ENCODE measurements around the gene COL6A3.

Gene COL6A3, protein sequence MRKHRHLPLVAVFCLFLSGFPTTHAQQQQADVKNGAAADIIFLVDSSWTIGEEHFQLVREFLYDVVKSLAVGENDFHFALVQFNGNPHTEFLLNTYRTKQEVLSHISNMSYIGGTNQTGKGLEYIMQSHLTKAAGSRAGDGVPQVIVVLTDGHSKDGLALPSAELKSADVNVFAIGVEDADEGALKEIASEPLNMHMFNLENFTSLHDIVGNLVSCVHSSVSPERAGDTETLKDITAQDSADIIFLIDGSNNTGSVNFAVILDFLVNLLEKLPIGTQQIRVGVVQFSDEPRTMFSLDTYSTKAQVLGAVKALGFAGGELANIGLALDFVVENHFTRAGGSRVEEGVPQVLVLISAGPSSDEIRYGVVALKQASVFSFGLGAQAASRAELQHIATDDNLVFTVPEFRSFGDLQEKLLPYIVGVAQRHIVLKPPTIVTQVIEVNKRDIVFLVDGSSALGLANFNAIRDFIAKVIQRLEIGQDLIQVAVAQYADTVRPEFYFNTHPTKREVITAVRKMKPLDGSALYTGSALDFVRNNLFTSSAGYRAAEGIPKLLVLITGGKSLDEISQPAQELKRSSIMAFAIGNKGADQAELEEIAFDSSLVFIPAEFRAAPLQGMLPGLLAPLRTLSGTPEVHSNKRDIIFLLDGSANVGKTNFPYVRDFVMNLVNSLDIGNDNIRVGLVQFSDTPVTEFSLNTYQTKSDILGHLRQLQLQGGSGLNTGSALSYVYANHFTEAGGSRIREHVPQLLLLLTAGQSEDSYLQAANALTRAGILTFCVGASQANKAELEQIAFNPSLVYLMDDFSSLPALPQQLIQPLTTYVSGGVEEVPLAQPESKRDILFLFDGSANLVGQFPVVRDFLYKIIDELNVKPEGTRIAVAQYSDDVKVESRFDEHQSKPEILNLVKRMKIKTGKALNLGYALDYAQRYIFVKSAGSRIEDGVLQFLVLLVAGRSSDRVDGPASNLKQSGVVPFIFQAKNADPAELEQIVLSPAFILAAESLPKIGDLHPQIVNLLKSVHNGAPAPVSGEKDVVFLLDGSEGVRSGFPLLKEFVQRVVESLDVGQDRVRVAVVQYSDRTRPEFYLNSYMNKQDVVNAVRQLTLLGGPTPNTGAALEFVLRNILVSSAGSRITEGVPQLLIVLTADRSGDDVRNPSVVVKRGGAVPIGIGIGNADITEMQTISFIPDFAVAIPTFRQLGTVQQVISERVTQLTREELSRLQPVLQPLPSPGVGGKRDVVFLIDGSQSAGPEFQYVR (N-terminal part only)

DNA sequence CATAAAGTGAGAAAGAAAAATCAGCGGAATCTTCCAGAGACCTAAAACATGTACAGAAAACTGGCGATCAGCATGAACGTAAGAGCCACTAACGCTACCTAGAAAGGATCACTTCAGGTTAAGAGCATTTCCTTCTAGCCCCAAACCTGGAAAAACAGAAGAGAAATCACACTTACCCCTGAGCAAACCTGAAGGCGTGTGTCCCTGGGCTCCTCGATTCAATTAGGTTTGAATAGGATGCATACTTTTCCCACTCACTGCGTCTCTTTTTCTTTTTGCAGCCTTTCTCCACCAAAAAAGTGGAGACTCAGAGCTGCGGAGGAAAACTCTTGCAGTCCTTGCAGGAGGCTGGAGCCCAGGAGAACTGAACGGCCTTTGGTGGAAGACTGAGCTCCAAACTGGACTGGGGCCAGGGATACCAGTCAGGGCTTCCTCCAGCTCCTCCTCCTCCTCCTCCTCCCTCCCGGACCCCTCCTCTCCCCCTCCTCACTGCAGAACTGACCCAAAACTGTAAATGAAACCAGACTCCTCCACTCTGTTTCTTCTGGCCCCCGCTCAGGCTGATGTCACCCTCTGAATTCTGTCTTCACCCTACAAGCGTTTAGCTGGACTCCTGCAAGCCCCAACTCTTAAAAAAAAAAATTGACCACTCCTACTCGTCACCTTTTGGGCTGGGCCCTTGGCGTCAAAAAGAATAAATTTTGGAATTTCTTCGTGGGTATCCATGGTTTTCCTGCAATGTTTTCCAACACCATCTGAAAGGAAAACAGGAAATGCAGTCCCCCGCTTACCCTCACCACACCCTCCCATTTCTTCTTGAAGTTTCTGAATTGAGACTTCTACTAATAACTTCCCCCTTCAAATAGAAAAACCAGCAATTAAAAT is at the start of gene COL6A3:
Gene COL6A3, minus strand, starts transcription at position 388 of the 885 bp plus-strand sequence. CDS start 17,347 bp downstream, outside the sequence.
- no peak for DNase-seq (ENCODE audit: low read depth)

DNA sequence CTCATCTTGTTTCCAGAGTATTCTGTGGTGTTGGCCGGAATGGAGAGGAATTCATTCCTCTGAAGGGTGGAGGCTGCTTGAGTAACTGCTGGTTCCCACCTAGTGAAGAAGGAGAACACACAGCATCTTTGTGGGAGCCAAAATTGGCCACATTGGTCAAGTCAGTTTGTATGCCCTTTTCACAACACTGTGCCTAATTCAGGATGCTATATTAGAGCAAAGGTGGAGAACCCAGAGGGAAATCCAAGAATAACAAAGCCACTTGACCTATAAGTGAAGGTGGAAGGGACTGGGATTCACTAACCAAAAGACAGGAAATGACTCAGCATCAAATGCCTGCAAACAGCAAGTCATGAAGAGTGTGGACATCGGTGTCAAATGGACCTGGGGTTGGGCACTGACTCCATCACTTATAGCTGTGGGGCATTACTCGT is 45.8 kb upstream of the COL6A3 start:
- DNase-seq (ENCODE audit: low read depth), result no peak

GRCh38 chr2:237459226-237459625 is 45.3 kb upstream of the COL6A3 start:
- DNase-seq (ENCODE audit: low read depth), result no peak

DNA sequence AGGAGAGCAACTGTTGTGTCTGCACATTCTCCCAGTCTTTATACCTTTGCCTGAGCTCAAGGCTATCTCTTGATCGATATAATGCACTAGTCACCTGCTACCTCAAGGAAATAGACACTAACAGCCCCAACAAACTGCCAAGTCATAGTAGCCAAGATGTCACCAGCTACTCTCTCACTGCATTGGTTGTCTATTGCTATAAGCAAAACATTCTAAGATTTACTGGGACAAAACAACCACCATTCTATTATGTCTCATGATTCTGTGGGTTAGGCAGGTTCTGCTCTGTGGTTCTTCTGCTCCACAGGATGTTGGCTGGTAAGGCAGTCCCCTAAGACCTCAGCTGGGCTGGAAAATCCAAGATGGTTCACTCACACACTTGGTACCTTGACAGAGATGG is 44.6 kb upstream of the COL6A3 start:
- DNase-seq (ENCODE audit: low read depth), result no peak

DNA sequence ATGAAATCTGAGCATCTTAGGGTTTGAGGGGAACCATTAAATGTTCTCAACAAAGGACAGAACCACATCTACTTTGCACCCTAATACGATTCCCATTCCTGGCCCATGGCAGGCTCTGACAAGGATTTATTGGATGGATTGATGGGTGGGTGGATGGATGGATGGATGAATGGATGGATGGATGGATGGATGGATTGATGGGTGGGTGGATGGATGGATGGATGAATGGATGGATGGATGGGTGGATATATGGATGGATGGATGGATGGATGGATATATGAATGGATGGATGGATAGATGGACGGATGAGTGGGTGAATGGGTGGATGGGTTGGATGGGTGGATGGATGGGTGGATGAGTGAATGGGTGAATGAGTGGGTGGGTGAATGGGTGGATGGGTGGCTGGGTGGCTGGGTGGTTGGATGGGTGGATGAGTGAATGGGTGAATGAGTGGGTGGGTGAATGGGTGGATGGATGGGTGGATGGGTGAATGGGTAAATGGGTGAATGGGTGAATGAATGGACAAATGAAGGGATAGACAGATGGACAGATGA is 43.5 kb upstream of the COL6A3 start:
- DNase-seq (ENCODE audit: low read depth), result no peak

DNA sequence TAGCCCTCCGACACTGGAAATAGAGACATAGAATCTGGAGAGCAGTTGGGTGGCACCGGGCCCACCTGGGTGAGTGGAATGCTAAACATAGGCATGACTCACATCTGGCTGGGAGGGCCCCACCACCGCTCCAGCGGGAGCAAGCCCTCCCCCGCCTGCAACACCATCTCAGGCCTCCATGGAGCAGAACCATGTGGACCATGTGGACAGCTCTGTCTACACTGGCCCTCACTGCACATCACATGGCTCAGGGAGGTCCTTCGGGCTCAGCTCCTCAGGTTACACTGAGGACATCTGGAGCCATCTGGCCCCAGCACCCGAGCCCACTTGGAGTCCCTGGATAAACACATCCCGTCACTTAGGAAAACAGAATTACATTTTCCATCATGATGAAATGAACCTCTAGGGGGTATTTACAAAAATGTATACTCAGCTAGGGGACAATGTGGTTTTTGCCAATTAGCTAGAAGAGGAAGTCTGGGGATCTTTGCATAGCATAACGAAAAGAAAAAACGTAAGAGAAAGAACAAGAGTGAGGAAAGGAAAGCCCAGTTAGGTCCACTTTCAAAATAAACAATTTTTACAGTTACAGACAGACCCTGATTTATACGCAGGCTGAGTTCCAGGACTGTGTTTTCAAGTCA is 42.4 kb upstream of the COL6A3 start:
- no peak for DNase-seq (ENCODE audit: low read depth)

DNA sequence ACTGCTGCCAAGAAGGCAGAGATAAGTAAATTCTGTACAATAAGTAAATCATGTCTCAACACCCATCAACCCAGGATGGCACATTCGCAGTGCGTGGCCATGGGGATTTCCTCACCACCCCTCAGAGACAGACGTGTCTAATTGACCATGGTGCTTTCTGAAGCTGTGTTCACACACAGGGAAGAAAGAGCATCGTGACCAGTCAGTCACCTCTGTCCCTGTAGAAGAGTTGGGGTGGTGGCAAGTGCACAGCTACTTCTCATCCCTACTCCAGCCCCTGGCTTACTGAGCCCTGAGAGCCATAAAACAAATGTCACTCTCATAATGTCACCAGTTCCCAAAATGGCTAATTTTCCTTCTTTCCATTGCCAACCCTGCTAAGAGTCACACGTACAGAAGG is 41.8 kb upstream of the COL6A3 start:
- no peak for DNase-seq (ENCODE audit: low read depth)

GRCh38 chr2:237453671-237454070 is 39.7 kb upstream of the COL6A3 start:
- DNase-seq (ENCODE audit: low read depth), result no peak

DNA sequence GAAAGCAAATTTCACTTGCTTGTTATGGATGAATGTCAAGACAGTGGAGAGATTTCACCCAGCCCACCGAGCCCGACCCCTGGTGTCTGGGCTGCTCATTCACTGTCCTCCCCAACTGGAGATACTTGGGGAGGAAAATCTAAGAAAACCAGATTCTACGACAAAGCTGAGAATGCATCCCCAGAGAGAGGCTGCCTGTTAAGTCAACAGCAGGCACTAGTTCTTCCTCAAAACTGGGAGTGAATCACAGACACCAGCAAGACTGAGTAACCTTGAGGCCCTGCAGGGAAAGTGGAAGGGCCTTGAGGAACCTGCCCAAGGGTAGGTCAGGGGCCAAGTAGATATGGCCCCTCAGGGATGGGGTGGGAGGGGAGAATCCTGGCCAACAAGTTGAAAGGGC is 38.9 kb upstream of the COL6A3 start:
- DNase-seq (ENCODE audit: low read depth), result no peak

GRCh38 chr2:237451643-237452469 is 37.9 kb upstream of the COL6A3 start:
- DNase-seq (ENCODE audit: low read depth), result no peak

GRCh38 chr2:237450583-237450982 is 36.6 kb upstream of the COL6A3 start:
- DNase-seq (ENCODE audit: low read depth), result no peak

DNA sequence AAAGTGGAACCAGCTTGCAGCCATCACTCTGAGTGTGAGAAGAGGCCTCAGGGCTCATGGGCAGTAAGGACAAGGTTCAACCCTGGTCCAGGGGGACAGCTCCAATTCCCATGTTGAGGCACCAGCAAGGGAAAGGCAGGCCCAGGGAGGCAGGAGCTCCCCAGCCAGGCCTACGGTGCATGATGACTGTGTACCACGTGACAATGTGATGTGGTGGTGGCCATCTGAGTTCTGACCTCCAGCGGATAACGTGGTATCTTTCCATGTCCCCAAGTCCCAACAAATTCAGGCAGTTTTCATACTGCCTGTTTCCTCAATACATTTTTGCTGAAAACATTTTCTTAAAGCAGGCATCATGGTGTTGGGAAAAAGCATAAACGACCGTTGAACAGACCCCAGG is 36.1 kb upstream of the COL6A3 start:
- no peak for DNase-seq (ENCODE audit: low read depth)

GRCh38 chr2:237449193-237449881 is 35.4 kb upstream of the COL6A3 start:
- no peak for DNase-seq (ENCODE audit: low read depth)

GRCh38 chr2:237448626-237449025 is 34.7 kb upstream of the COL6A3 start:
- no peak for DNase-seq (ENCODE audit: low read depth)

GRCh38 chr2:237448171-237448570 is 34.2 kb upstream of the COL6A3 start:
- no peak for DNase-seq (ENCODE audit: low read depth)

DNA sequence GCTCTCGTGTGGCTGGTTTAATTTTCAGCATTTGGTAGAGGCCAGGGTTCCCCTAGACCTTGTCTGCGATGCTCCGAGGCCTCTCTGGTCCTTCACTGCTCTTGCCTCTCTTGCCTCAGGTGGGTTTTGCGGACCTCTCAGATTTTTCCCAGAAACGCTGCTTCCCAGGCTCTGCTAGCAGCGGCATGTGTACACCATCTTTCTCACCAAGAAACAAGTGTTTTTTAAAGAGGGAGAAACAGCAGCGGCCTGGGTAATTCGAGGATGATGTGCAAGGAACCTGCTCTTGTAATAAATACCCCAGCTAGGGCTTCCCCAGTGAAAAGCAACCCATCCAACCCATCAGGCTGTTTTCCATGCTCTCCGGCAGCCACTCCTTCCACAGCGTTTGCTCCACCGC is 33.5 kb upstream of the COL6A3 start:
- no peak for DNase-seq (ENCODE audit: low read depth)

DNA sequence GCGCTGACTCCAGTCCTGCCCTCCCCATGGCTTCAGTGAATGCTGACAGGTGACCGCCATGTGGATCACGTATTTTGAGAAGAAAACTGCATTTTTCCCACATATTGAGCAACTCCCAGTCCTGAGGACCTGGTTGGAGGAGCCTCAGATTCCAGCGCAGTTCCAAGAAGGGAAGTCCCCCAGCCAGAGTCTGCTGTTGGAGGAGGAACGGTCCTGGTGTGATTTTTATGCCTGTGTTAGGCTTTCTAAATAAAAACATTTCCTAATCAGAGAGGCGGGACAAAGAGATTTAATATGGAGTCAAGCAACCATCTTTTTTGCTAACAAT is 32.3 kb upstream of the COL6A3 start:
- DNase-seq (ENCODE audit: low read depth), result no peak

GRCh38 chr2:237445611-237446337 is 31.8 kb upstream of the COL6A3 start:
- DNase-seq (ENCODE audit: low read depth), result no peak
